Stomach (tissue), 9 donors: ENCODE data around the gene MAG. TPM values are rescaled to one million over a fixed set of nuclear protein-coding genes. Genes with fewer than 3 reads are reported as not detected.

Experiments used
- DNase-seq, 2 donors: peaks; one replicate each; pipeline versions ENCODE4 v3.0.0 to v3.0.0-alpha.2; 2013 to 2019
- H3K27ac ChIP-seq, 5 donors: fragments of 200-600 bp in 4 of 5; sonication (generic) in 4 of 5; one replicate each; pipeline ENCODE4 v1.5.1; 2013 to 2019; ENCODE audit warnings: mild to moderate bottlenecking in 1 of 5, moderate library complexity in 1 of 5
- H3K27me3 ChIP-seq, 3 donors: fragments of 200-600 bp; sonication (generic); one replicate each; pipeline ENCODE4 v1.5.1; 2017 to 2019; ENCODE audit warnings: mixed run types in 1 of 3
- H3K36me3 ChIP-seq, 4 donors: fragments of 200-600 bp; sonication (generic); 1 replicate in 3 of 4; 2 replicates in 1 of 4; pipeline ENCODE4 v1.5.1; 2016 to 2019
- H3K4me1 ChIP-seq, 4 donors: fragments of 200-600 bp; sonication (generic); one replicate each; pipeline ENCODE4 v1.5.1; 2016 to 2019
- H3K4me3 ChIP-seq, 4 donors: fragments of 200-600 bp; sonication (generic) in 3 of 4; one replicate each; pipeline ENCODE4 v1.5.1; 2016 to 2019; ENCODE audit warnings: mild to moderate bottlenecking in 1 of 4
- H3K9me3 ChIP-seq, 4 donors: fragments of 200-600 bp; sonication (generic); one replicate each; pipeline ENCODE4 v1.5.1; 2016 to 2019
- CTCF ChIP-seq, 7 experiments: fragments of 450-650 bp in 4 of 7; fragments of 200-600 bp in 3 of 7; sonication (generic) in 3 of 7; IDR thresholded peaks; one replicate each; pipeline ENCODE4 v1.5.1; 2016 to 2019; ENCODE audit warnings: antibody characterized with exemption in 7 of 7, control low read depth in 2 of 7, mild to moderate bottlenecking in 1 of 7
- EP300 ChIP-seq: sonication (generic); formaldehyde crosslinking; IDR thresholded peaks from one replicate; pipeline ENCODE4 v1.6.1; 2017; ENCODE audit warnings: antibody characterized with exemption
- POLR2A ChIP-seq, 4 donors: fragments of 450-650 bp; IDR thresholded peaks; one replicate each; pipeline ENCODE4 v1.6.1; 2016; ENCODE audit warnings: antibody characterized with exemption in 4 of 4, control low read depth in 2 of 4, mild to moderate bottlenecking in 1 of 4, moderate library complexity in 1 of 4
- POLR2AphosphoS5 ChIP-seq, 3 donors: sonication (generic); formaldehyde crosslinking; IDR thresholded peaks; one replicate each; pipeline ENCODE4 v1.6.1; 2016; ENCODE audit warnings: antibody characterized with exemption in 3 of 3
- WGBS, 5 donors: extraction: QIAGEN DNeasy Blood & Tissue Kit in 3 of 5; methylation state at CpG; one replicate each; pipeline versions ENCODE4 v1.1.5 to v1.1.7; 2013 to 2018; 5-methylcytosine and 5-hydroxymethylcytosine counted together
- intact Hi-C: fragments of 100-400 bp; cut with DNase I; formaldehyde crosslinking; loops from one replicate; pipeline ENCODE4 v1.15.1; 2023; ENCODE audit warnings: low total_unique reads
- polyA plus RNA-seq, 3 donors: library from polyadenylated mRNA; stranded (reverse); fragments of 200-250 nt; gene quantifications; one replicate each; pipeline ENCODE4 v1.2.3, GENCODE V29; 2013
- total RNA-seq, 5 donors: library from RNA; depleted of rRNA; stranded (reverse); fragments of >200 nt; gene quantifications; one replicate each; pipeline versions ENCODE4 v1.1.0 to v1.2.3, GENCODE V29; 2014 to 2016
- donor health status: healthy with polysubstance abuse.
- donor health status: Bipolar disorder and iron deficiency.
- donor health status: healthy.

The MAG gene
- total and polyA plus RNA-seq, 8 donors = 0.05 to 5.5 (median 0.73) TPM; not detected in 5

GRCh38 chr19:35345671-35346111 is 53.7 kb downstream of the MAG start:
- intact Hi-C loops = no loop called here
- WGBS, 5 donors = 38 to 63% (median 53%) methylated on average over 6 to 11 of the region's 11 CpGs
- Histone ChIP-seq H3K4me3 (no peak overlapping the region), H3K9me3 (no peaks in the 10 kb centered on the region), H3K4me1 (peaks cover 0 to 11% (median 0%) of the 10 kb centered on the region in 4 donors), H3K27me3 (peaks cover 0 to 32% (median 5%) of the 10 kb centered on the region in 3 donors), H3K36me3 (no peaks in the 10 kb centered on the region), H3K27ac (no peak overlapping the region)
- TF ChIP-seq POLR2AphosphoS5 (IDR thresholded peaks at IDR 0.05) (no peak), CTCF (IDR thresholded peaks at IDR 0.05) (no peak), EP300 (no peak), POLR2A (IDR thresholded peaks at IDR 0.05) (no peak)
- no peak for DNase-seq

GRCh38 chr19:35346193-35347052 is 54.5 kb downstream of the MAG start:
- Histone ChIP-seq H3K27ac (peak overlapping the region in 2 of 5 donors; percentile 64 to 68), H3K4me3 (no peak overlapping the region), H3K27me3 (peaks cover 0 to 39% (median 5%) of the 10 kb centered on the region in 3 donors), H3K36me3 (no peaks in the 10 kb centered on the region), H3K9me3 (no peaks in the 10 kb centered on the region), H3K4me1 (peaks cover 0 to 11% (median 0%) of the 10 kb centered on the region in 4 donors)
- DNase-seq = peak; percentile 41 to 44
- 54 to 64% (median 57%) methylated on average over 26 to 28 of the region's 28 CpGs for WGBS, 5 donors
- intact Hi-C loops = no loop called here
- no peak for TF ChIP-seq POLR2A (IDR thresholded peaks at IDR 0.05)
- no peak for TF ChIP-seq CTCF (IDR thresholded peaks at IDR 0.05)
- no peak for TF ChIP-seq POLR2AphosphoS5 (IDR thresholded peaks at IDR 0.05)
- TF ChIP-seq EP300 = no peak

- no peaks in the 10 kb centered on the region for H3K36me3 ChIP-seq
- intact Hi-C loops = no loop called here
- peaks cover 0 to 48% (median 5%) of the 10 kb centered on the region in 3 donors for H3K27me3 ChIP-seq
- DNase-seq = peak in 1 of 2 donors; percentile 15
- TF ChIP-seq POLR2A (IDR thresholded peaks at IDR 0.05) = no peak
- TF ChIP-seq EP300 = no peak
- TF ChIP-seq POLR2AphosphoS5 (IDR thresholded peaks at IDR 0.05) = no peak
- no peak for TF ChIP-seq CTCF (IDR thresholded peaks at IDR 0.05)
- no peak within 1 kb of the TSS for H3K4me3 ChIP-seq
- WGBS, 5 donors = 57 to 70% (median 66%) methylated on average over 18 of the region's 18 CpGs
- H3K9me3 ChIP-seq = no peaks in the 10 kb centered on the region
- H3K27ac ChIP-seq = peak within 1 kb of the TSS in 2 of 5 donors; percentile 64 to 68
- peaks cover 0 to 12% (median 0%) of the 10 kb centered on the region in 4 donors for H3K4me1 ChIP-seq
Measured at GRCh38 chr19:35347171-35347929, 55.4 kb downstream of the MAG start, which contains the start of gene FFAR1. Gene FFAR1 (plus strand): TSS chr19:35347902. CDS start chr19:35351552, 3,650 bp downstream.

GRCh38 chr19:35347930-35348298 is 56.0 kb downstream of the MAG start:
- WGBS, 5 donors = 71 to 80% (median 76%) methylated on average over 7 of the region's 7 CpGs
- Histone ChIP-seq H3K4me3 (no peak overlapping the region), H3K27ac (peak overlapping the region in 2 of 5 donors; percentile 64 to 68), H3K9me3 (no peaks in the 10 kb centered on the region), H3K4me1 (peaks cover 0 to 18% (median 3%) of the 10 kb centered on the region in 4 donors), H3K27me3 (peaks cover 0 to 50% (median 5%) of the 10 kb centered on the region in 3 donors), H3K36me3 (no peaks in the 10 kb centered on the region)
- intact Hi-C loops = no loop called here
- no peak for TF ChIP-seq POLR2AphosphoS5 (IDR thresholded peaks at IDR 0.05)
- no peak for TF ChIP-seq CTCF (IDR thresholded peaks at IDR 0.05)
- no peak for TF ChIP-seq EP300
- no peak for TF ChIP-seq POLR2A (IDR thresholded peaks at IDR 0.05)
- no peak for DNase-seq
